Neuronal stem cell (in vitro differentiated cells): Measurements from ENCODE around the gene PREPL.

Experiments used
- DNase-seq: peaks from one replicate; pipeline ENCODE4 v3.0.0-alpha.2; 2013; ENCODE audit warnings: low spot score
- H2AFZ ChIP-seq: one replicate; pipeline ENCODE4 v1.6.1; 2013; ENCODE audit warnings: mild to moderate bottlenecking, low read length, inconsistent platforms
- H2AK5ac ChIP-seq: 2 replicates; pipeline ENCODE4 v1.6.1; 2013; ENCODE audit warnings: low read depth, mild to moderate bottlenecking, inconsistent platforms, low read length, moderate library complexity, mixed read lengths
- H2BK120ac ChIP-seq: 2 replicates; pipeline ENCODE4 v1.6.1; 2013; ENCODE audit warnings: low read depth, mild to moderate bottlenecking, inconsistent platforms, low read length, moderate library complexity, mixed read lengths
- H2BK12ac ChIP-seq: one replicate; pipeline ENCODE4 v1.6.1; 2013; ENCODE audit warnings: low read length, inconsistent platforms
- H2BK15ac ChIP-seq: 2 replicates; pipeline ENCODE4 v1.6.1; 2013; ENCODE audit warnings: mild to moderate bottlenecking, low read length, inconsistent platforms, mixed read lengths
- H2BK5ac ChIP-seq: one replicate; pipeline ENCODE4 v1.6.1; 2013; ENCODE audit warnings: inconsistent platforms, mild to moderate bottlenecking, low read length, moderate library complexity
- H3K14ac ChIP-seq: one replicate; pipeline ENCODE4 v1.6.1; 2013; ENCODE audit warnings: low read length, inconsistent platforms
- H3K18ac ChIP-seq: 2 replicates; pipeline ENCODE4 v1.6.1; 2013; ENCODE audit warnings: low read length, inconsistent platforms
- H3K23ac ChIP-seq: 2 replicates; pipeline ENCODE4 v1.6.1; 2013; ENCODE audit warnings: low read depth, mild to moderate bottlenecking, mixed read lengths, low read length, inconsistent platforms; ENCODE audit not compliant: poor library complexity
- H3K27ac ChIP-seq: replicated peaks from 3 replicates; pipeline ENCODE4 v1.5.1; 2013; ENCODE audit warnings: low read length, inconsistent platforms
- H3K27me3 ChIP-seq, 3 experiments: 2 replicates each; pipeline ENCODE4 v1.6.1; 2013; ENCODE audit warnings: low read length in 3 of 3, mild to moderate bottlenecking in 2 of 3, inconsistent platforms in 1 of 3, low read depth in 1 of 3, mixed read lengths in 1 of 3, moderate library complexity in 1 of 3; ENCODE audit not compliant: control insufficient read depth in 3 of 3, insufficient read depth in 3 of 3
- H3K36me3 ChIP-seq, 2 donors: replicated peaks in 1 of 2; 2 replicates each; pipeline ENCODE4 v1.6.1; 2013; ENCODE audit warnings: low read length in 2 of 2; ENCODE audit not compliant: control insufficient read depth in 2 of 2, insufficient read depth in 2 of 2
- H3K4ac ChIP-seq: 2 replicates; pipeline ENCODE4 v1.6.1; 2013; ENCODE audit warnings: inconsistent platforms, mild to moderate bottlenecking, low read length, moderate library complexity
- H3K4me1 ChIP-seq, 2 donors: 1 replicate in 1 of 2; 2 replicates in 1 of 2; pipeline ENCODE4 v1.6.1; 2013; ENCODE audit warnings: low read length in 2 of 2, low read depth in 1 of 2; ENCODE audit not compliant: control insufficient read depth in 2 of 2, insufficient read depth in 1 of 2
- H3K4me2 ChIP-seq: one replicate; pipeline ENCODE4 v1.6.1; 2013; ENCODE audit warnings: mild to moderate bottlenecking, low read length, inconsistent platforms; ENCODE audit not compliant: insufficient read depth, poor library complexity, severe bottlenecking
- H3K4me3 ChIP-seq, 2 donors: 2 replicates each; pipeline ENCODE4 v1.5.1; 2013; ENCODE audit warnings: low read length in 2 of 2, mild to moderate bottlenecking in 2 of 2, inconsistent platforms in 1 of 2, moderate library complexity in 1 of 2
- H3K79me1 ChIP-seq: one replicate; pipeline ENCODE4 v1.6.1; 2013; ENCODE audit warnings: low read depth, mild to moderate bottlenecking, inconsistent platforms, low read length, moderate library complexity
- H3K9ac ChIP-seq: one replicate; pipeline ENCODE4 v1.6.1; 2013; ENCODE audit warnings: mild to moderate bottlenecking, low read depth, low read length, inconsistent platforms; ENCODE audit not compliant: poor library complexity
- H3K9me3 ChIP-seq, 2 donors: replicated peaks in 1 of 2; 2 replicates each; pipeline versions ENCODE3 to v1.6.1; 2013; ENCODE audit warnings: low read length in 2 of 2, mild to moderate bottlenecking in 2 of 2, inconsistent platforms in 1 of 2, low read depth in 1 of 2, mixed read lengths in 1 of 2, moderate library complexity in 1 of 2; ENCODE audit not compliant: control insufficient read depth in 2 of 2, insufficient read depth in 1 of 2
- H4K8ac ChIP-seq: one replicate; pipeline ENCODE4 v1.6.1; 2013; ENCODE audit warnings: low read depth, mild to moderate bottlenecking, inconsistent platforms, low read length, moderate library complexity
- H4K91ac ChIP-seq: one replicate; pipeline ENCODE4 v1.6.1; 2013; ENCODE audit warnings: low read length, low read depth, mild to moderate bottlenecking, inconsistent platforms; ENCODE audit not compliant: poor library complexity
- WGBS, 2 donors: extraction: QIAGEN DNeasy Blood & Tissue Kit; methylation state at CpG; one replicate each; pipeline ENCODE4 v1.1.7; 2013; ENCODE audit warnings: missing lambda C conversion rate in 2 of 2, mixed read lengths in 1 of 2; ENCODE audit not compliant: insufficient read length in 2 of 2, insufficient replicate concordance in 1 of 2; ENCODE audit errors: extremely low coverage in 2 of 2; 5-methylcytosine and 5-hydroxymethylcytosine counted together

The PREPL gene

GRCh38 chr2:44296653-44297052, 64.6 kb downstream of the PREPL start:
- H2BK120ac ChIP-seq: no peak overlapping the region
- no peak overlapping the region for H3K4me3 ChIP-seq
- no peak overlapping the region for H2AK5ac ChIP-seq
- peak overlapping the region; percentile 54 for H4K91ac ChIP-seq
- H3K18ac ChIP-seq: no peak overlapping the region
- no peak for DNase-seq
- H2AFZ ChIP-seq: no peak overlapping the region
- H3K4me1 ChIP-seq: peaks cover 0 to 3% of the 10 kb centered on the region in 2 donors
- no peaks in the 10 kb centered on the region for H3K36me3 ChIP-seq
- no peak overlapping the region for H3K14ac ChIP-seq
- H3K27me3 ChIP-seq: no peaks in the 10 kb centered on the region
- no peak overlapping the region for H3K23ac ChIP-seq
- WGBS, 2 donors: no CpG with 5 or more reads among the region's 5 CpGs
- H2BK5ac ChIP-seq: no peak overlapping the region
- no peak overlapping the region for H2BK12ac ChIP-seq
- no peak overlapping the region for H3K9ac ChIP-seq
- H2BK15ac ChIP-seq: no peak overlapping the region
- no peak overlapping the region for H4K8ac ChIP-seq
- H3K27ac ChIP-seq: no peak overlapping the region
- H3K4me2 ChIP-seq: no peak overlapping the region
- H3K79me1 ChIP-seq: no peaks in the 10 kb centered on the region
- H3K9me3 ChIP-seq: no peaks in the 10 kb centered on the region
- H3K4ac ChIP-seq: no peak overlapping the region

DNA sequence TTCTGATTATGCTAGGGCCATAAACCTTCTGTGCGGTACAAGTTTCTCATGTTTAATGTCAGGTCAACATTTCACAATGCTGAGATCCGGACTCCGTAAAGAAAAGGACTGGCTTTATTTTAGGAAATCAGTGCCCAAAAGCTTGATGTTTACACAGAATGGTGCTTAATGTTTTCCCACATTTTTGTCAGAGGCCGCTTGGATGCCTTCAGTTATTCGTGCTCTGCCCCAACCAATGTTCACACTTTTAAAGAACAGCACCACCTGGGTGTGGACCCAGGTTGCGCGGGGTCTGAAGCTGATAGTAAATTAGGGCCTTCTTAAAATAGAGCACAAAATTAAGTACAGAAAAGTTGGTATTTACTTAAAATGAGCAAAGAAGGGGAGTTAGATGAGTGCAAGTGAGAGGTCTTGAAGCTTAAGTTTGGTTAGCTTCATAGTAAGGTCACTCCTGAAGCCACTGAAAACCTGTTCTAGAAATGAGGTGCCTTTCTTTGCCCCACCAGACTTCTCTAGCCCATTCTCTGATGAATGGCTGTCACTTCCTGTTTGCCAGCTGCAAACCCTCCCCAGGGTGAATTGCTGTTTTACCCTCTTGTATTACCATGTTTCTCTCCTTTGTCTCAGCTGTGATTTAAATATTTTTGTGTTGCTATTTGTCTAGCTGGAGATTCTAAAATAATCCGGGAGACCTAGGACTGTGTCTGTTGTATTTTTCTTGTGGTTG, 65.5 kb downstream of the PREPL start:
- peak overlapping the region; percentile 67 for H2AFZ ChIP-seq
- H3K79me1 ChIP-seq: no peaks in the 10 kb centered on the region
- no peak overlapping the region for H3K9ac ChIP-seq
- no peak overlapping the region for H4K8ac ChIP-seq
- H3K14ac ChIP-seq: no peak overlapping the region
- H3K27me3 ChIP-seq: no peaks in the 10 kb centered on the region
- no peak overlapping the region for H3K4me3 ChIP-seq
- WGBS, 2 donors: no CpG with 5 or more reads among the region's 8 CpGs
- no peak overlapping the region for H3K4ac ChIP-seq
- DNase-seq: no peak
- H3K4me1 ChIP-seq: peaks cover 0 to 11% of the 10 kb centered on the region in 2 donors
- H2BK12ac ChIP-seq: no peak overlapping the region
- no peak overlapping the region for H3K18ac ChIP-seq
- H3K36me3 ChIP-seq: no peaks in the 10 kb centered on the region
- H3K27ac ChIP-seq: no peak overlapping the region
- H2AK5ac ChIP-seq: no peak overlapping the region
- no peak overlapping the region for H3K4me2 ChIP-seq
- no peak overlapping the region for H2BK15ac ChIP-seq
- H4K91ac ChIP-seq: no peak overlapping the region
- no peaks in the 10 kb centered on the region for H3K9me3 ChIP-seq
- no peak overlapping the region for H2BK120ac ChIP-seq
- H3K23ac ChIP-seq: no peak overlapping the region
- no peak overlapping the region for H2BK5ac ChIP-seq

GRCh38 chr2:44295113-44295512, 66.2 kb downstream of the PREPL start:
- H4K8ac ChIP-seq: no peak overlapping the region
- no peaks in the 10 kb centered on the region for H3K36me3 ChIP-seq
- H3K4me2 ChIP-seq: no peak overlapping the region
- DNase-seq: no peak
- no peak overlapping the region for H2AFZ ChIP-seq
- no peak overlapping the region for H3K9ac ChIP-seq
- H3K4ac ChIP-seq: no peak overlapping the region
- no peak overlapping the region for H3K27ac ChIP-seq
- no peaks in the 10 kb centered on the region for H3K27me3 ChIP-seq
- H3K23ac ChIP-seq: no peak overlapping the region
- H3K14ac ChIP-seq: no peak overlapping the region
- no peak overlapping the region for H2BK12ac ChIP-seq
- no peak overlapping the region for H2BK5ac ChIP-seq
- H2AK5ac ChIP-seq: no peak overlapping the region
- no peak overlapping the region for H3K18ac ChIP-seq
- no peaks in the 10 kb centered on the region for H3K79me1 ChIP-seq
- H3K4me1 ChIP-seq: peaks cover 0 to 18% of the 10 kb centered on the region in 2 donors
- no CpG with 5 or more reads among the region's 5 CpGs for WGBS, 2 donors
- H3K4me3 ChIP-seq: no peak overlapping the region
- H2BK120ac ChIP-seq: no peak overlapping the region
- no peak overlapping the region for H2BK15ac ChIP-seq
- no peak overlapping the region for H4K91ac ChIP-seq
- H3K9me3 ChIP-seq: no peaks in the 10 kb centered on the region

DNA sequence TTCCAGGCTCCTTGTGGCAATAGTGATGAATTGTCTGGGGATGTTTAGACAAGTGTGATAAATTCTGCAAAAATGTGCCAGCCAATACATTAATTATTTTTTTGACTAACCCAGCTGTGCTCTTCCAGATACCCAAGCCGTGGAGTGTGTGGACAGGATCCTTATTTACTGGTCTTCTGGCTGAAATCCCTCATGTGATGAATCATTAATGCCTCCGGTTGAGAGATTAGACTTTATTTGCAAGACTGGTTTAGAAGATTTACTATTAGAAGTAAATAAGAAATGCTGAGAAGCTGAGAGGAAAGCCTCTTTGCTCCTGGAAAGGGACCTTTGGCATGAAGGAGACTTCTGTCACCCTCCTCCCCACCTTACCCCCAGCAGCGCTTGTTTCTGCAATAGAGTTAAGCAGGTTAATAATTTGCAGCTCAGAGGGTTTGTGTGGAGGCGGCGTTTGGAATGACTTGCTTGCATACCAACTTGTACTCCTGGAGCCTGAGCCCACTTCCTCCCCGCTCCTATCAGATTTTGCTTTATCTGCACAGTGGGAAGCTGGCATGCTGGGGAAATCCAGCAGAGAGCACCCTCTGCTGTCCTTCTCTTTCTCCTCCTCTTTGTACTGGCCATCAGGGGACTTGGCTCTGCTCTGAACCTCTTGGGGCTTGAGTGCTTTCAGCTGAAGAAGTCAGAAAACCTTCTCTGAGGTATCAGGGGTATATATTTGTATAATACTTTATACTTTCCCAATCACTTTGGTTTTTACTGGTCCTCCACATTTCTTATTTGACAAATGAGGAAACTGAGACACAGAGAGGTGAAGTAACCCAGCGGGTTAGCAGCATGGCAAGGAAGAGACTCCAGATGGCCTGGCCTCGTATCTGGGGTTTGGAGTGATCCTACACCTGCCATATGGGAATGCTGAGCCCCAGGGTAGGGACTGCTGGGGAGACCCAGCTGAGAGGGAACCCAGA, 69.7 kb downstream of the PREPL start:
- no peak overlapping the region for H3K14ac ChIP-seq
- DNase-seq: no peak
- H3K27ac ChIP-seq: no peak overlapping the region
- H2BK15ac ChIP-seq: no peak overlapping the region
- no peak overlapping the region for H2BK5ac ChIP-seq
- H3K36me3 ChIP-seq: no peaks in the 10 kb centered on the region
- H3K4me2 ChIP-seq: no peak overlapping the region
- H2AK5ac ChIP-seq: no peak overlapping the region
- no peaks in the 10 kb centered on the region for H3K79me1 ChIP-seq
- peak overlapping the region; percentile 55 for H2AFZ ChIP-seq
- no peak overlapping the region for H3K4ac ChIP-seq
- H3K23ac ChIP-seq: no peak overlapping the region
- peaks cover 0 to 19% of the 10 kb centered on the region in 2 donors for H3K4me1 ChIP-seq
- no peak overlapping the region for H4K8ac ChIP-seq
- WGBS, 2 donors: no CpG with 5 or more reads among the region's 8 CpGs
- no peaks in the 10 kb centered on the region for H3K9me3 ChIP-seq
- H3K27me3 ChIP-seq: no peaks in the 10 kb centered on the region
- no peak overlapping the region for H4K91ac ChIP-seq
- H2BK12ac ChIP-seq: no peak overlapping the region
- H3K4me3 ChIP-seq: no peak overlapping the region
- no peak overlapping the region for H2BK120ac ChIP-seq
- no peak overlapping the region for H3K18ac ChIP-seq
- H3K9ac ChIP-seq: no peak overlapping the region
